ENCODE data around the gene GSE1.

- TF ChIP-seq CTCF (IDR thresholded peaks at IDR 0.05): no peak
- TF ChIP-seq POLR2A (IDR thresholded peaks at IDR 0.05): no peak
Observed at GRCh38 chr16:85697431-85697830, 84.3 kb downstream of the GSE1 start.
